Measurements from ENCODE around the gene BGN. TPM values are rescaled to one million over a fixed set of nuclear protein-coding genes. Genes with fewer than 3 reads are reported as not detected.

Gene BGN
- total RNA-seq, 1 experiment from 2014 or later: 1.2 TPM

GRCh38 chrX:153470411-153471363 lies 24.1 kb upstream of the BGN start, which contains the start of gene HAUS7:
TSS of gene HAUS7 (minus strand) at chrX:153470576. CDS start at chrX:153470557, 19 bp downstream.
- Histone ChIP-seq H4K20me1 (ENCODE audit: control insufficient read depth, insufficient read depth, insufficient read length) (no peaks in the 10 kb centered on the region), H3T11ph (ENCODE audit: low read length) (no peak within 1 kb of the TSS), H3K23ac (ENCODE audit: insufficient read length, low read depth, low read length) (no peak within 1 kb of the TSS), H3K79me2 (ENCODE audit: insufficient read depth, low read length) (no peaks in the 10 kb centered on the region; the same call in 1 of the 2 replicates), H3K56ac (ENCODE audit: insufficient read length, low read depth, low read length) (no peak within 1 kb of the TSS), H2BK120ac (ENCODE audit: low read depth, low read length, poor library complexity, severe bottlenecking) (no peak within 1 kb of the TSS), H3K4me1 (ENCODE audit: insufficient read depth, low read length) (no peaks in the 10 kb centered on the region; the same call in 1 of the 2 replicates), H2AK5ac (ENCODE audit: insufficient read length, low read length) (no peak within 1 kb of the TSS), H2BK12ac (ENCODE audit: insufficient read length, low read depth, low read length) (no peak within 1 kb of the TSS), H2BK20ac (ENCODE audit: low read depth, low read length, poor library complexity, severe bottlenecking) (no peak within 1 kb of the TSS), H3K4me2 (ENCODE audit: insufficient read depth, insufficient read length, low read length) (peak within 1 kb of the TSS; percentile 77), H4K91ac (ENCODE audit: insufficient read length, low read depth, low read length) (no peak within 1 kb of the TSS), H2AFZ (ENCODE audit: low read length) (no peak within 1 kb of the TSS), H3K4ac (ENCODE audit: low read depth, low read length) (no peak within 1 kb of the TSS), H4K5ac (ENCODE audit: insufficient read length, low read depth, low read length) (no peak within 1 kb of the TSS), H3K14ac (ENCODE audit: insufficient read depth, low read length) (no peak within 1 kb of the TSS), H3K9me3 (ENCODE audit: control insufficient read depth, low read depth, low read length) (peaks cover 14% of the 10 kb centered on the region), H2BK15ac (ENCODE audit: low read depth, low read length) (no peak within 1 kb of the TSS), H2BK5ac (ENCODE audit: insufficient read length, low read length) (no peak within 1 kb of the TSS), H3K23me2 (ENCODE audit: insufficient read length, low read depth, low read length, poor library complexity, severe bottlenecking) (peaks cover 9% of the 10 kb centered on the region), H4K8ac (replicated peaks; ENCODE audit: insufficient read length, low read depth, low read length) (no peak within 1 kb of the TSS), H3K27me3 (ENCODE audit: insufficient read depth, low read length) (no peaks in the 10 kb centered on the region), H3K27ac (ENCODE audit: insufficient read length, low read depth, low read length) (no peak within 1 kb of the TSS), H3K18ac (ENCODE audit: insufficient read length, low read depth, low read length) (peak within 1 kb of the TSS; percentile 62), H3K79me1 (ENCODE audit: insufficient read depth, low read depth, low read length, poor library complexity, severe bottlenecking) (no peaks in the 10 kb centered on the region), H3K9ac (ENCODE audit: extremely low read depth, insufficient read length, low read length) (peak within 1 kb of the TSS; percentile 72)
- Mint-ChIP-seq H3K4me3 (peak within 1 kb of the TSS; percentile 81 to 87), H3K27ac (no peak within 1 kb of the TSS), H3K27me3 (ENCODE audit: low read depth) (peaks cover 25% of the 10 kb centered on the region), H3K36me3 (ENCODE audit: insufficient read depth in 1 of 3, low read depth in 3 of 3) (peaks cover 11 to 17% (median 16%) of the 10 kb centered on the region in 3 experiments), H3K9me3 (peaks cover 46 to 79% of the 10 kb centered on the region in 2 experiments), H3K4me1 (no peaks in the 10 kb centered on the region; a peak in 1 of 4 replicates)
- TF ChIP-seq CTCF (conservative IDR thresholded peaks at IDR 0.05): peak; percentile 77
- no CpG with 5 or more reads among the region's 70 CpGs for WGBS (ENCODE audit: extremely low coverage, insufficient read length, low lambda C conversion rate)
- DNase-seq: peak; percentile 94
